ENCODE measurements around the gene DAZAP2.
"Not testable (repeated sequence)": the region's sequence is repeated elsewhere in the genome, so short reads cannot be mapped to it uniquely, and the experiment has no call there.

The DAZAP2 gene

DNA sequence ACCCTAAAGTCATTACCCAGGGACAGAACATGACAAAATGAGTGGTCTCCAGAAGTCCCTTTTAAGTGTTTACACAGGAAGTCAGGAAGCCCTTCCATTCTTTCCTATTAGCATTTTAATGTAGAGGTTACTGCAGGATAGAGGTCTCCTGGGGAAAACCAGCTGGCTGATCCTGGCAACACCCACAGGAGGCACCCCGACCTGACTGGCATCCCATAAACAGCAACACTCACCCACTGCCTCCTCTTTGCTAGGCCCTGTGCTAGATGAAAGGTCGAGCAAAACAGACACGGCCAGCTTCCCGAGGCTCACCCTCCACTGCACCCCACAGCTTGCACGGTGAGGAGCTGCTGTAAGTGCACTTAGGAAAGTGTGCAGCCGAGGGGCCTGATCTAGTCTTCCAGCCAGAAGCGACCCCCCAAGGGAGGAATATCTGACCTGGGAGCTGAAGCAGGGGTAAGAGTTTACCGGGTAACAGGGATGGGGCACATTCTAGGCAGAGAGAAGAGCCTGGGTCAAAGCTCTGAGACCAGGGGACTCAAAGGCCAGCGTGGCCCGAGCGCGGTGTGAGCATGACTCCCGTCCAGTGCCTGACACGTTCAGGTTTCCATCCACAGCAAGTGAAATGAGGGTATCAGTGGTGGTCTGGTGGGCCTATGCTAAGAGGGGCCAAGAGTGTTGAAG is 9.0 kb downstream of the DAZAP2 start:
- DNase-seq: no peak

DNA sequence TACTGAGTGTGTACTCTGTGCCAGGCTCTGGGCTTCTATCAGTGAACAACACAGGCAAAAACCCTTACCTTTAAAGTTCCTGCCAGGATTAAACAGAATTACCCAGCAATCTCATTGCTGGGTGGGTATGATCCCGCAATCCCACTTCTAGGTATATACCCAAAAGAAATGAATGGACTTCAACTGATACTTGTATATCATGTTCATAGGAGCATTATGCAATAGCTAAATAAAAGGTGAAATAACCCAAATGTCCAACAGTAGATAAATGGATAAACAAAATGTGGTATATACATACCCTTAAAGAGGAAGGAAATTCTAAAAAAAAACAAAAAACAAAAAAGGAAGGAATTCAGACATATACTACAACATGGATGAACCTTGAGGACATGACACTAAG is 14.7 kb downstream of the DAZAP2 start:
- DNase-seq: no peak

DNA sequence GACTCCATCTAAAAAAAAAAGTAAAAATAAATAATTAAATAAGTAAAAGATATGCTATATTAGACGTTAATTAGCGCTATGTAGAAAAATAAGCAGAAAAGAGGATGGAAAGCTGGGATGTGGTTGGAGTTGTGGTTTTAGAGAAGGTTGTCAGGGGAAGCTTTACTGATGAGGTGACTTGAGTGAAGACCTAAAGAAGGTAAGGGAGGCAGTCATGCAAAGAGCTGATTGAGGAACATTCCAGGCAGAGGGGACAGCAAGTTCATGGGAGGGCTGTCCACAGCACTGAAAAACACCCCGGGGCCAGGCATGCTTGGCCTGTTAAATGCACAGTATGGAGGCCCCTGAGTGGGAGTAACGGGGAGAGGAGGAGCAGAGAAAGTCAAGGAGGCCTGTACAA is 15.9 kb downstream of the DAZAP2 start:
- no peak for DNase-seq

DNA sequence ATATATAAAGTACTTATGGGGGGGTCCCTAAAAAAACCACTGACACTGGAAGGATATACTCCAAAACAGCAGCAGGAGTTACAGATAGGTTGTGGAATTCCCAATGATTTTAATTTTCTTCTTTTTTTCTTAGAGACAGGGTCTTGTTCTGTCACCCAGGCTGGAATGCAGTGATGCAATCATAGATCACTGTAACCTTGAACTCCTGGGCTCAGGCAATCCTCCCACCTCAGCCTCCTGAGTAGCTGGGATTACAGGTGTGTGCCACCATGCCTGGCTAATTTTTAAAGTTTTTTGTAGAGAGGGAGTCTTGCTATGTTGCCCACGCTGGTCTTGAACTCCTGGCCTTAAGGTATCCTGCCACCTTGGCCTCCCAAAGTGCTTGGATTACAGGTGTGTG is 21.0 kb downstream of the DAZAP2 start:
- not testable (repeated sequence) for DNase-seq

DNA sequence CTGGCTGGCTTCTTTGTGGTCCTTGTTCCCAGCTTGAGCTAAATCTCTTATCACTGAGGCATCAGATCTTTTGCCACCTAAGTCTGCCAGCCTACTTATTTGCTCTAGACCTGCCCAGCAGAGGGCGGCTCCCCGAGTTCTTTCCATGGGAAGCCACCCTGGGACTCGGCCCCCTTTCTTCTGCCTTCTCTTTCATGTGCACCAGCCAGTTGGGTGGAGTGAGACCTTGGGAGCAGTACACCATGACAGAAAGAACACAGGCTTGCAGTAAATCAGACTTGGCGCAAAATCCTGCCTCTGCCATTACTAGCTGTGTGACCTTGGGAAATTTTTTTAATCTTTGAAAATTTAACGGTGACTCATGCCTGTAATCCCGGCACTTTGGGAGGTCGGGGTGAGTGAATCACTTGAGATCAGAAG is 24.1 kb downstream of the DAZAP2 start:
- DNase-seq: peak; percentile 37

DNA sequence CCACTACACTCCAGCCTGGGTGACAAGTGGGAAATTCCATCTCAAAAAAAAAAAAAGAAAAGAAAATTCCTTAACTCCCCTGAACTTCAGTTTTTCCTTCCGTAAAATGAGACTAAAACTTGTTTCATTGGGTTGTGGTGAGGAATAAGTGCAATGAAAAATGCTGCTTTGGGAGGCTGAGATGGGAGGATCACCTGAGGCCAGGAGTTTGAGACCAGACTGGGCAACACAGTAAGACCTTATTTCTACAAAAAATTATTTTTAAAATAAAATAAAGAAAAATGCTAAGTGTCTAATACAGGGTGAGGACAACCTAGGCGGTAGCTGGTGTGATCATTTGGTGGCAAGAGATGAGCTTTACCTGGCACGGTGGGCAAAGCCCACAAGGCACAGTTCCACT is 24.7 kb downstream of the DAZAP2 start:
- no peak for DNase-seq

DNA sequence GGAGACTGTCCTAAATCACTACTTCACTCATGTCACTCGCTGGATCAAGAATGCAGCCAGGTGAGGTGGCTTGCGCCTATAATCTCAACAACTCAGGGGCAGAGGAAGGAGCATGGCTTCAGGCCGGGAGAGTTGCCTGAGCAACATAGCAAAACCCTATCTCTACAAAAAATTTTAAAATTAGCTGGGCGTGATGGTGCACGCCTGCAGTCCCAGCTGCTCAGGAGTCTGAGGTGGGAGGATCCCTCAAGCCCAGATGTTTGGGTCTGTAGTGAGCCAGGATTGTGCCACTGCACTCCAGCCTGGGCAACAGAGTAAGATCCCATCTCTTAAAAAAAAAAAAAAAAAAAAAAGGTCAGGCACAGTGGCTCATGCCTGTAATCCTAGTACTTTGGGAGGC is 25.7 kb downstream of the DAZAP2 start:
- no peak for DNase-seq

DNA sequence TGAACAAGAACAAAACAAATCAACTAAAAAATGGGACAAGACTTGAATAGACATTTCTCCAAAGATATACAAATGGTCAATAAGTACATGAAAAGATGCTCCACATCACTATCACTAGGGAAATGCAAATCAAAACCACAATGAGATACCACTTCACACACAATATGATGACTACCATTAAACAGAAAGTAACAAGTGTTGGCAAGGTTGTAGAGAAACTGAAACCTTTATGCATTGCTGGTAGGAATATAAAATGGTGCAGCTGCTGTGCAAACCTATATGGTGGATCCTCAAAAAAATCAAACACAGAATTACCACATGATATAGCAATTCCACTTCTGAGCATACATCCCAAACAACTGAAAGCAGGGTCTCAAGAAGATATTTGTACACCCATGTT is 26.4 kb downstream of the DAZAP2 start:
- no peak for DNase-seq

DNA sequence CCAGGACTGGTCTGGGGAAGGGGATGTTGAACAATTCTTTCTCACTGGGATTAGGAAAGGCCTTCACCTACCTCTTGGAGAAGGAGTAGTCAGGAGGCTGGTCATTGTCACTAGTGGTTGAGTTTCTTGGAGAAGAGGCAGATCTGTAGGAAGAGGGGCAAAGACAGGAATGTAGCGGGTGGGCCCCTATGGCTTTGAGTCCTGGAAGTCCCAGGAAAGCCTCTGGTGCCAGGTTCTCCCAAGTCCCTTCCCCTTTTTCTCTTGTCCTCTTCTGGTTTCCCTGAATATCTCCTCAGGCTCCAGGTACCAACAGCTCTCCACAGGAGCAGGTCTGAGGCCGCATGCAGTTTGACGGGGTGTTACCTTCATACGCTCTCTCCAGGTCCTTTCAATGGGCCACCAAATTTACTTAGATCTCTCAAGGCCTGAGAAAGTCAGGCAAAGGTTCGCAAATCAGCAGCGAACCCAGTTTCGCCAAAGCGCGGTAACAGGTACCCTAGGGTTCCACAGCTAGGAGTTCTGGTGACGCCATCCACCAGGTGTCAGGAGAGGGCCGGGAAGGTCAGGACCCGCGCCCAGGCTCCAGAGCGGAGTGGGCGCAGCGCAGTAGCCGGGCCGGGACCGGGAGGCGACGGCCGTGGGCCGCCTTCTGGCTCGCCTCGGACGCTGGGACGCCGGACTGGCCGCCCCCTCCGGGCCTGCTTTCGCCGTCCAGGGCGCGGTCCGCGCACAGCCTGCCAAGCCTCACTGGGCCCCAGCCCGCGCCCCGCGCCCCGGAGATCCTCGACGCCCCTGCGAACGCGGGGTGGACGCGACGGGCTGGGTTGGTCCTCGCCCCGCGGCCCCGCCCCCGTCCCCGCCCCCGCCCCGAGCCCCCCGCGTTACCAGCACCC is 30.8 kb downstream of the DAZAP2 start:
- DNase-seq: peak; percentile 87

DNA sequence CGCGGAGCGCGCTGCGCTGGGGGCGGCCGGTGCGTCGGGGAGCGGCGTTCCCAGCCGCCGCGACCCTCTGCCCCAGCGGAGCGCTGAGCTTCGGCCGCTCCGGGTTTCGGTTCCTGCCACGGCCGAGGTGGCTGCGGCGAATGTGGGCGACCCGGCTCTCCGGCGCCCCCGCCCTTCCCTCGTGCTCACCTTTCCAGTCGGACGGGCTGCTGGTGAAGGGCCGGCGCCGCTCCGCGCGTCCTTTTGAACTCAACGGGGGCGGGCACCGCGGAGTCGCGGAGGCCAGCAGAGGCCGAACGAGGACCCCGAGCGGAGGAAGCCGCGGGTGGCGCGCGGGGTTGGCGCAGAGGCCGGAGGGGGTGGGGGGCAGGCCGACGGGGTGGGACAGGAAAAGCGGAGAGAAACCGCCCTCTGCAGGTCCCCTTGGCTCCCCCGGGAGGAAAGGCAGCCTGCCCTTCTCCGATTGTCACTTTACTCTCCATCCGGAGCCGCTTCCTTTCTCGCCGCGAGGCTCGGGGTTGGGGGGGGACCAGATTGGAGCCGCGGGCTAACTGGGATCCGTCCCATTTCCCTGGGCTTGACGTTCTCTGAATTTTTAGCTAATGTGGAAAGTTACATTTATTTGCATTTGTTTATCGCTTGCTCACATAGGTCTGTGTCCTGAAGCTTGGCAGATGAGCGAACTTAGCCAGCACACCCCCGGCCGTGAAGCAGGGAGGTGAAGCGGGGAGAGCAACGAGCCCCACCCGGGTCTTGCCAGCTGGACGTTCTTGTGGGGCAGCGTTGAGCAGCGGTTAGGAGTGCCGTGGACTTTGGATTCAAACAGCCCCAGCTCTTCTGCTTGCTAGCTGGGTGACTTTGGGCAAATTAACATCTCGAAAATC is 31.7 kb downstream of the DAZAP2 start, which contains the start of gene SMAGP:
TSS of gene SMAGP (minus strand) at position 349 of the 884 bp plus-strand sequence. CDS start 1,137 bp downstream, outside the sequence.
- DNase-seq: peak; percentile 91

DNA sequence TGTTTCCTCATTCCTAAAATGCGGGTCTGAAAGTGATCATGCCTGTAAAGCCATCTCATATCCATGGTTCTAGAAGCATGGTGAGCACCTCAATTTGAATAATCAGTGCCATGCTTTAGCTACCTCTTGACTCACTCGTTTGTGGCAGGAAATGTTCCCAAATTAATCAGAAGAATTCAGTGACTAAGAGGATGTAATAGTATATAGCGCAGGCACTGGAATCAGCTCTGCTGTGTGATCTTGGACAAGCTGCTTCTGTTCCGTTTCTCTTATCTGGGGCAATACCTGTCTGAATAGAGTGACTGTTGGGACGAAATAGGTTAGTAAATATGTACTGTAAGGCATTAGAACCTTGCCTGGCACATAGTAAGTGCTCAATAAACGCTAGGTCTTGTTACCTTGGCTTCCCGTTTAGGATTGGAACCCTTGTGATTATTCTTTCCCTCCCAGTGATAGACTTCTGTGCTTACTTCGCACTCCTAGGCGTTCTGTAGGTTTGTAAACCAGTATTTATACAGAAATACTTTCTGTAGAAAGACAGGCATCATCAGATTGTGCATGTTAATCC is 32.4 kb downstream of the DAZAP2 start:
- DNase-seq: peak; percentile 58

DNA sequence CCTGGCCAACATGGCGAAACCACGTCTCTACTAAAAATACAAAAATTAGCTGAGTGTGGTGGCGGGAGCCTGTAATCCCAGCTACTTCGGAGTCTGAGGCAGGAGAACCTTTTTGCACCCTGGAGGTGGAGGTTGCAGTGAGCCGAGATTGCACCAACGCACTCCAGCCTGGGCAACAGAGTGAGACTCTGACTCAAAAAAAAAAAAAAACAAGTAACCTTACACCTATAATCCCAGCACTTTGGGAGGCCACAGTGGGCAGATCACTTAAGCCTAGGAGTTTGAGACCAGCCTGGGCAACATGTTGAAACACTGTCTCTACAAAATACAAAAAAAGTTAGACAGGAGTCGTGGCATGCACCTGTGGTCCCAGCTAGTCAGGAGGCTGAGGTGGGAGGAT is 34.2 kb downstream of the DAZAP2 start:
- DNase-seq: not testable (repeated sequence)

DNA sequence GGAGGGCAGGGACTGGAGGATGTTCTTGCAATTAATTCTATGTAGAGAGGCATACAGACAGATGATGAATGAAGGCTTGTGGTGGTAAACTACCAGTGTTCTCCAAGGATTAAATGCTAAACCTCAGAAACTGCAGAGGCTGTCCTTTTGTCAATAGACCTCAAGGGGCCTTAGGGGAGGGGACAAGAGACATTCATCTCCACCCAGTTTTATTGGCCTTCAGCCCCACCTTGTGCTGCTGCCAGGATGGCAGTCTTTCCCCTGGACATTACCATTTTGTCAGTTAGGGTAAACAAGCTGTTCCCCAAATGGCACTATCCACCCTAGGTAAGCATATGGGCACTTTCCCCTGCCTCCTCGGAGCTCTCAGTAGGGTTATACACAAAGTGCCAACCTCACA is 36.5 kb downstream of the DAZAP2 start:
- no peak for DNase-seq

DNA sequence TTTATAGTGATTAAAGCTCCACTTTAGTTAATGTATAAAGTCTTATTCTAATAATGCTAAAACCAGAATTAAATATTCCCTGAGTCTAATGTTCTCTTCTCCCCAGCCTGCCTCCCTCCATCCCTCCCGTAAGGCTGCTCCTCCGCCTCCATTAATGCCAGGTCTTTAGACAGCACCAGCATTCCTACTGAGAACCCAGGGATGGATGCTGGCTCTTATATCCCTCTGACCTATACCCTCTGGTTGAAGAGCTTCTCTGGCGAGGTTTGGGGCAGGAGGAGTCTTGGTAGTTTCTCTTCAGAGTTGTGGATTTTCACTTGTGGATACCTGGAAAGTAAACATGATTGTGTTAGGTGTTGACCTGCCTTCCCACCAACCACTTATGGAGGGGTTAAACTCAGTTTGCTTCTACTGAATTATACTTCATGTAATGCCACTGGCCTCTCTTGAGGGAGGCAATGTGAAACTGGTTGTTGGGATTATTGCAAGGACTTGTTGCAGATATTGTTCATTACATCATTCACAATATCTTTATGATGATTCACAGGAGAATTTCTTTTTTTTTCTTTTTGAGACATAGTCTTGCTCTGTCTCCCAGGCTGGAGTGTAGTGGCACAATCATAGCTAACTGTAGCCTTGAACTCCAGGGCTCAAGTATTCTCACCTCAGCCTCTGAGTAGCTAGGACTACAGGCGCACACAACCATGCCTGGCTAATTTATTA is 42.7 kb downstream of the DAZAP2 start:
- no peak for DNase-seq

DNA sequence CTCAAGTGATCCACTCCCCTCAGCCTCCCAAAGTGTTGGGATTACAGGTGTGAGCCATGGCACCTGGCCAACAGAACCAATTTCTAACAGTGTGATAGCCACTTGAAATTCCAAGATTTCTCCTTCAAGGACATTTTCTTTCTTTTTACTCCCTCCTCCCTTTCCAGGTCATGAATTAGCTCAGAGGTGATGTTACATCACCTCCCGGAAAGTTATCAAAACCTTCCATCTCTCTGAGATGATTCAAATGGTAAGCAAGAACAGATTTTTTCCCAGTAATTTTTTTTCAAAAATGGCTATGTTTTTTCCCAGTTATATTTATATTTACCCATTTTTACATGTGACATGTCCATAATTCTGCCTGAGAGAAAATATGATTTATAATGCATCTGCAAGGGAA is 47.2 kb downstream of the DAZAP2 start:
- no peak for DNase-seq

DNA sequence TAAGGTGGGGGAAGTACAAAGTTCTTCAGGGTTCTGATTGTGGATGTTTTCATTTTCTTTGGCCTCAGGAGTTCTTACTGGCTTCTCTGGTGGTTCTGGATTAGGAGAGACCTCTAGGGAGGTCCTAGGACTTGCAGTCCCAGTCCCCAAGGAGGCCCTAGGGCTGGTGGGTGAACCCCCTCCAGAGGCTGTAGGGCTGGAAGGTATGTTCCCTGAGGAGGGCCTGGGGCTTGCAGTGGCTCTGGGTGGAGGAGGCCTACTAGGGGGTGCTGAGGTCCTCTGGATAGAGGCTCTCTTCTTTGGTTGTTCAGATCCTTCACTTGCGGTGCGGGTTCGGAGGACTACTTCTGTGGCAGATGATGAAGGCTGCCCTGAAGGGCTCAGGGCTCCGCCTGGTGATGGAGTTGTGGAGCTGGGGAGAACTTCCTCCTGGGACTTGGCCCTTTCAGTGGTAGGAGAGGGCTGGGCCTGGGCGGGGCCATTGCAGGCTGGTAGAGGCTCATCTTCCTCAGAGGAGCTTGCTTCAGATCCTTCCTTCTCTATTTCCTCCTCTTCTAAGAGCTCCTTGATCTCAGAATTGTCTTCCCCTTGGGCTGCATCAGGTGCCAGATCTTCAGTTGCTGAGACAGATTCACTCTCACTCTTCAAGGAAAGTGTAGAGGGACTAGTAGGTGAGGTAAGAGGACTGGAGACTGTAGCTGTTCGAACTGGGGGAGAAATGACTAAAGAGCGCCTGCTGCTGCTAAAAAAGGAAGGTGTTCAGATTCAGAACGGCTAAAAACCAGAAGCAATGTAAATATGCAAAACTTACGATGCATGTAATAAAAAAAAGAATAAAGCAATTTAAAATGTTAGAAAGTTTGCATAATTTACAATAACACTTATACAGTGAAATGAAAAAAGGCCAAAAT is 53.2 kb downstream of the DAZAP2 start:
- not testable (repeated sequence) for DNase-seq

Data from DMS53 (cell line).